Hepatocyte (in vitro differentiated cells): ENCODE measurements around the gene GRID1. TPM values are rescaled to one million over a fixed set of nuclear protein-coding genes. Genes with fewer than 3 reads are reported as not detected.

Source experiments
- DNase-seq: peaks from one replicate; pipeline ENCODE4 v3.0.0-alpha.2; 2016; ENCODE audit warnings: low spot score
- H2AFZ ChIP-seq: fragments of 200-600 bp; sonication (generic); 2 replicates; pipeline ENCODE4 v1.6.0; 2016; ENCODE audit warnings: antibody characterized with exemption, mild to moderate bottlenecking
- H3K27ac ChIP-seq: fragments of 200-600 bp; sonication (generic); 2 replicates; pipeline ENCODE4 v1.5.1; 2016; ENCODE audit warnings: mild to moderate bottlenecking
- H3K27me3 ChIP-seq: fragments of 200-600 bp; sonication (generic); 2 replicates; pipeline ENCODE4 v1.6.1; 2016
- H3K36me3 ChIP-seq: fragments of 200-600 bp; sonication (generic); replicated peaks from 2 replicates; pipeline ENCODE4 v1.5.1; 2016; ENCODE audit warnings: low read depth; ENCODE audit not compliant: insufficient read depth
- H3K4me1 ChIP-seq: fragments of 200-600 bp; sonication (generic); 2 replicates; pipeline ENCODE4 v1.5.1; 2016; ENCODE audit warnings: mild to moderate bottlenecking, moderate library complexity; ENCODE audit not compliant: insufficient read depth
- H3K4me2 ChIP-seq: fragments of 200-600 bp; sonication (generic); 2 replicates; pipeline ENCODE4 v1.6.0; 2016
- H3K4me3 ChIP-seq: fragments of 200-600 bp; sonication (generic); 2 replicates; pipeline ENCODE4 v1.5.1; 2016; ENCODE audit warnings: mild to moderate bottlenecking
- H3K79me2 ChIP-seq: fragments of 200-600 bp; sonication (generic); 2 replicates; pipeline ENCODE4 v1.6.0; 2017; ENCODE audit warnings: mild to moderate bottlenecking
- H3K9me2 ChIP-seq: fragments of 200-600 bp; sonication (generic); replicated peaks from 2 replicates; pipeline ENCODE4 v1.6.0; 2017; ENCODE audit warnings: mild to moderate bottlenecking; ENCODE audit not compliant: insufficient read depth
- H3K9me3 ChIP-seq: fragments of 200-600 bp; sonication (generic); 2 replicates; pipeline ENCODE4 v1.5.1; 2016; ENCODE audit warnings: low read depth, mild to moderate bottlenecking
- H4K20me1 ChIP-seq: fragments of 200-600 bp; sonication (generic); 2 replicates; pipeline ENCODE4 v1.6.0; 2016; ENCODE audit warnings: mild to moderate bottlenecking; ENCODE audit not compliant: insufficient read depth, poor library complexity, severe bottlenecking
- CTCF ChIP-seq: fragments of 200-600 bp; sonication (generic); IDR thresholded peaks from 2 replicates; pipeline ENCODE4 v1.5.1; 2016; ENCODE audit warnings: antibody characterized with exemption, mild to moderate bottlenecking; ENCODE audit not compliant: poor library complexity
- EZH2 ChIP-seq: fragments of 200-600 bp; sonication (generic); IDR thresholded peaks from 2 replicates; pipeline ENCODE4 v1.6.1; 2016; ENCODE audit warnings: antibody characterized with exemption, mild to moderate bottlenecking, borderline replicate concordance
- EZH2phosphoT487 ChIP-seq: fragments of 200-600 bp; sonication (generic); IDR thresholded peaks from one replicate; pipeline ENCODE4 v1.6.1; 2018; ENCODE audit warnings: antibody characterized with exemption, mild to moderate bottlenecking, low read depth, moderate library complexity; ENCODE audit not compliant: unreplicated experiment, severe bottlenecking
- WGBS: methylation state at CpG from one replicate; pipeline ENCODE4 v1.1.6; 2016; ENCODE audit warnings: low lambda C conversion rate; ENCODE audit errors: missing lambda C conversion rate; 5-methylcytosine and 5-hydroxymethylcytosine counted together
- polyA plus RNA-seq: library from polyadenylated mRNA; unstranded; fragments of >200 nt; fragmentation: Nextera tagmentation; extraction: Ambion mirVana; gene quantifications from 2 replicates; pipeline ENCODE4 v1.2.1, GENCODE V29; 2016
- total RNA-seq: library from RNA; depleted of rRNA; stranded (reverse); fragments of >200 nt; gene quantifications from 2 replicates; pipeline ENCODE4 v1.2.3, GENCODE V29; 2014

Gene GRID1
- total and polyA plus RNA-seq, 2 experiments from 2014 or later = 0.07 to 0.37 TPM

- no peaks in the 10 kb centered on the region for H3K4me1 ChIP-seq
- H3K9me3 ChIP-seq = no peaks in the 10 kb centered on the region
- TF ChIP-seq EZH2phosphoT487 = no peak
- no peak for TF ChIP-seq CTCF
- no peak for TF ChIP-seq EZH2
- no peak overlapping the region for H3K4me3 ChIP-seq
- no peak overlapping the region for H2AFZ ChIP-seq
- WGBS = 86% methylated on average over 16 of the region's 16 CpGs
- H3K27ac ChIP-seq = no peak overlapping the region
- H4K20me1 ChIP-seq = no peaks in the 10 kb centered on the region
- H3K27me3 ChIP-seq = peaks cover 6% of the 10 kb centered on the region
- H3K36me3 ChIP-seq = no peaks in the 10 kb centered on the region
- no peak overlapping the region for H3K4me2 ChIP-seq
- no peaks in the 10 kb centered on the region for H3K79me2 ChIP-seq
- no peaks in the 10 kb centered on the region for H3K9me2 ChIP-seq
- DNase-seq = no peak
Measured at GRCh38 chr10:86294346-86295265, 72.0 kb downstream of the GRID1 start.

- no peak overlapping the region for H3K4me2 ChIP-seq
- H3K9me3 ChIP-seq = no peaks in the 10 kb centered on the region
- H3K9me2 ChIP-seq = no peaks in the 10 kb centered on the region
- H2AFZ ChIP-seq = no peak overlapping the region
- no peaks in the 10 kb centered on the region for H3K36me3 ChIP-seq
- H3K4me1 ChIP-seq = no peaks in the 10 kb centered on the region
- 52% methylated on average over 2 of the region's 2 CpGs for WGBS
- H3K27me3 ChIP-seq = peaks cover 6% of the 10 kb centered on the region
- H3K79me2 ChIP-seq = no peaks in the 10 kb centered on the region
- DNase-seq = no peak
- H3K4me3 ChIP-seq = no peak overlapping the region
- H4K20me1 ChIP-seq = no peaks in the 10 kb centered on the region
- no peak overlapping the region for H3K27ac ChIP-seq
- TF ChIP-seq CTCF (no peak), EZH2phosphoT487 (no peak), EZH2 (no peak)
Measured at GRCh38 chr10:86293396-86293791, 73.2 kb downstream of the GRID1 start.

- no peaks in the 10 kb centered on the region for H3K79me2 ChIP-seq
- no peaks in the 10 kb centered on the region for H3K36me3 ChIP-seq
- no peak overlapping the region for H3K4me3 ChIP-seq
- peaks cover 6% of the 10 kb centered on the region for H3K27me3 ChIP-seq
- H4K20me1 ChIP-seq = no peaks in the 10 kb centered on the region
- 84% methylated on average over 12 of the region's 13 CpGs for WGBS
- no peak overlapping the region for H3K27ac ChIP-seq
- H3K9me3 ChIP-seq = no peaks in the 10 kb centered on the region
- no peak overlapping the region for H2AFZ ChIP-seq
- H3K4me1 ChIP-seq = no peaks in the 10 kb centered on the region
- no peak for TF ChIP-seq EZH2phosphoT487
- no peak for TF ChIP-seq EZH2
- TF ChIP-seq CTCF = no peak
- no peak for DNase-seq
- no peaks in the 10 kb centered on the region for H3K9me2 ChIP-seq
- no peak overlapping the region for H3K4me2 ChIP-seq
Measured at GRCh38 chr10:86292462-86293395, 73.9 kb downstream of the GRID1 start.
